Stimulated activated naive CD8-positive, alpha-beta T cell treated with anti-CD3 and anti-CD28 coated beads, Interleukin-15, Interleukin-2, amounts not matched to agents 100 ng/mL and 50 ng/mL, for 24 hours (primary cell): ENCODE measurements around the gene SYNC.

Experiments used
- H3K27ac Mint-ChIP-seq: one replicate; pipeline ENCODE4 v1.8.0; 2021; ENCODE audit warnings: mild to moderate bottlenecking, mixed read lengths
- H3K27me3 Mint-ChIP-seq: one replicate; pipeline ENCODE4 v1.8.0; 2021; ENCODE audit warnings: mixed read lengths
- H3K36me3 Mint-ChIP-seq: one replicate; pipeline ENCODE4 v1.8.0; 2021; ENCODE audit warnings: low read depth, mixed read lengths
- H3K4me1 Mint-ChIP-seq: one replicate; pipeline ENCODE4 v1.8.0; 2021; ENCODE audit warnings: low read depth, mixed read lengths
- H3K4me3 Mint-ChIP-seq: one replicate; pipeline ENCODE4 v1.8.0; 2021; ENCODE audit warnings: mild to moderate bottlenecking, mixed read lengths
- H3K9me3 Mint-ChIP-seq: one replicate; pipeline ENCODE4 v1.8.0; 2021; ENCODE audit warnings: mixed read lengths

The SYNC gene

GRCh38 chr1:32702599-32703478 is at the start of gene SYNC:
Gene SYNC, minus strand, starts transcription at chr1:32702770. Its CDS starts 110 bp downstream, at chr1:32702660.
- Mint-ChIP-seq H3K9me3 (no peaks in the 10 kb centered on the region), H3K27ac (no peak within 1 kb of the TSS), H3K4me1 (peaks cover 11% of the 10 kb centered on the region), H3K4me3 (peak within 1 kb of the TSS; percentile 60), H3K27me3 (peaks cover 40% of the 10 kb centered on the region), H3K36me3 (no peaks in the 10 kb centered on the region)

GRCh38 chr1:32749771-32750170 is 47.2 kb upstream of the SYNC start:
- Mint-ChIP-seq H3K4me1 (peaks cover 9% of the 10 kb centered on the region), H3K27ac (no peak overlapping the region), H3K9me3 (no peaks in the 10 kb centered on the region), H3K27me3 (peaks cover 9% of the 10 kb centered on the region), H3K4me3 (no peak overlapping the region), H3K36me3 (no peaks in the 10 kb centered on the region)

GRCh38 chr1:32749332-32749731 is 46.8 kb upstream of the SYNC start:
- Mint-ChIP-seq H3K9me3 (no peaks in the 10 kb centered on the region), H3K27me3 (peaks cover 6% of the 10 kb centered on the region), H3K36me3 (no peaks in the 10 kb centered on the region), H3K4me1 (peaks cover 6% of the 10 kb centered on the region), H3K27ac (no peak overlapping the region), H3K4me3 (no peak overlapping the region)

GRCh38 chr1:32748926-32749325 is 46.4 kb upstream of the SYNC start:
- Mint-ChIP-seq H3K27ac (no peak overlapping the region), H3K4me3 (no peak overlapping the region)

GRCh38 chr1:32748348-32748747 is 45.8 kb upstream of the SYNC start:
- Mint-ChIP-seq H3K27me3 (peaks cover 4% of the 10 kb centered on the region), H3K27ac (no peak overlapping the region)

More at GRCh38 chr1:32748926-32749325, 46.4 kb upstream of the SYNC start:
- no peaks in the 10 kb centered on the region for H3K9me3 Mint-ChIP-seq
- no peaks in the 10 kb centered on the region for H3K36me3 Mint-ChIP-seq
- peaks cover 4% of the 10 kb centered on the region for H3K4me1 Mint-ChIP-seq
- peaks cover 4% of the 10 kb centered on the region for H3K27me3 Mint-ChIP-seq

GRCh38 chr1:32746130-32746529 is 43.6 kb upstream of the SYNC start:
- no peaks in the 10 kb centered on the region for H3K36me3 Mint-ChIP-seq
- H3K9me3 Mint-ChIP-seq, result no peaks in the 10 kb centered on the region

More at GRCh38 chr1:32748348-32748747, 45.8 kb upstream of the SYNC start:
- Mint-ChIP-seq H3K36me3 (no peaks in the 10 kb centered on the region), H3K4me1 (peaks cover 2% of the 10 kb centered on the region), H3K4me3 (no peak overlapping the region), H3K9me3 (no peaks in the 10 kb centered on the region)

GRCh38 chr1:32744071-32744425 is 41.5 kb upstream of the SYNC start:
- Mint-ChIP-seq H3K4me1 (no peaks in the 10 kb centered on the region), H3K27me3 (peaks cover 17% of the 10 kb centered on the region), H3K4me3 (no peak overlapping the region), H3K36me3 (no peaks in the 10 kb centered on the region), H3K27ac (no peak overlapping the region), H3K9me3 (no peaks in the 10 kb centered on the region)

More at GRCh38 chr1:32746130-32746529, 43.6 kb upstream of the SYNC start:
- Mint-ChIP-seq H3K27ac (no peak overlapping the region), H3K4me1 (no peaks in the 10 kb centered on the region), H3K4me3 (no peak overlapping the region), H3K27me3 (peaks cover 8% of the 10 kb centered on the region)

GRCh38 chr1:32743380-32744070 is 41.0 kb upstream of the SYNC start:
- Mint-ChIP-seq H3K4me3 (no peak overlapping the region), H3K27me3 (peaks cover 17% of the 10 kb centered on the region), H3K9me3 (no peaks in the 10 kb centered on the region), H3K36me3 (no peaks in the 10 kb centered on the region), H3K27ac (no peak overlapping the region), H3K4me1 (no peaks in the 10 kb centered on the region)

GRCh38 chr1:32742956-32743355 is 40.4 kb upstream of the SYNC start:
- no peaks in the 10 kb centered on the region for H3K9me3 Mint-ChIP-seq
- H3K36me3 Mint-ChIP-seq, result no peaks in the 10 kb centered on the region
- no peak overlapping the region for H3K27ac Mint-ChIP-seq
- peak overlapping the region; percentile 5 for H3K4me3 Mint-ChIP-seq
- H3K27me3 Mint-ChIP-seq, result peaks cover 17% of the 10 kb centered on the region
- H3K4me1 Mint-ChIP-seq, result no peaks in the 10 kb centered on the region

GRCh38 chr1:32742199-32742947 is 39.8 kb upstream of the SYNC start:
- peaks cover 17% of the 10 kb centered on the region for H3K27me3 Mint-ChIP-seq

GRCh38 chr1:32741413-32742198 is 39.0 kb upstream of the SYNC start:
- peak overlapping the region; percentile 73 for H3K4me3 Mint-ChIP-seq
- no peaks in the 10 kb centered on the region for H3K4me1 Mint-ChIP-seq

More at GRCh38 chr1:32742199-32742947, 39.8 kb upstream of the SYNC start:
- Mint-ChIP-seq H3K4me1 (no peaks in the 10 kb centered on the region), H3K4me3 (peak overlapping the region; percentile 41), H3K27ac (no peak overlapping the region), H3K9me3 (no peaks in the 10 kb centered on the region), H3K36me3 (no peaks in the 10 kb centered on the region)

GRCh38 chr1:32741059-32741412 is 38.5 kb upstream of the SYNC start:
- H3K4me1 Mint-ChIP-seq, result no peaks in the 10 kb centered on the region

More at GRCh38 chr1:32741413-32742198, 39.0 kb upstream of the SYNC start:
- H3K27ac Mint-ChIP-seq, result no peak overlapping the region
- H3K27me3 Mint-ChIP-seq, result peaks cover 17% of the 10 kb centered on the region
- H3K9me3 Mint-ChIP-seq, result no peaks in the 10 kb centered on the region
- H3K36me3 Mint-ChIP-seq, result no peaks in the 10 kb centered on the region

GRCh38 chr1:32736812-32737791 is 34.5 kb upstream of the SYNC start:
- H3K27ac Mint-ChIP-seq, result no peak overlapping the region
- H3K4me3 Mint-ChIP-seq, result no peak overlapping the region
- no peaks in the 10 kb centered on the region for H3K4me1 Mint-ChIP-seq
- H3K36me3 Mint-ChIP-seq, result no peaks in the 10 kb centered on the region
- no peaks in the 10 kb centered on the region for H3K9me3 Mint-ChIP-seq
- H3K27me3 Mint-ChIP-seq, result peaks cover 9% of the 10 kb centered on the region

More at GRCh38 chr1:32741059-32741412, 38.5 kb upstream of the SYNC start:
- Mint-ChIP-seq H3K4me3 (peak overlapping the region; percentile 73), H3K36me3 (no peaks in the 10 kb centered on the region), H3K27ac (no peak overlapping the region), H3K27me3 (peaks cover 17% of the 10 kb centered on the region), H3K9me3 (no peaks in the 10 kb centered on the region)
